ENCODE data around the gene ASXL2. TPM values are rescaled to one million over a fixed set of nuclear protein-coding genes. Genes with fewer than 3 reads are reported as not detected.

The ASXL2 gene
- total RNA-seq, 1 experiment from 2014 or later, result 37.8 TPM

- TF ChIP-seq ZNF232 (CRISPR knock-in tag; IDR thresholded peaks at IDR 0.05), result no peak
These were observed 151.8 kb downstream of the ASXL2 start (continued) for GRCh38 chr2:25726522-25726921.

- ChIA-PET POLR2A (no interaction called here), CTCF (interaction anchor here (1.7 kb wide), 1 partner anchor 26 kb away, joined by 4 read pairs; no protein-coding TSS in a partner anchor)
- Mint-ChIP-seq H3K4me1 (peaks cover 2% of the 10 kb centered on the region), H3K9me3 (peaks cover 8% of the 10 kb centered on the region), H3K27ac (no peak overlapping the region), H3K36me3 (0 out of 2 replicates have a peak, but pooled peaks cover 6% of the 10 kb centered on the region), H3K4me3 (no peak overlapping the region), H3K27me3 (ENCODE audit: low read depth) (no peaks in the 10 kb centered on the region)
- TF ChIP-seq MYBL2 (CRISPR knock-in tag; IDR thresholded peaks at IDR 0.05) (no peak), ZNF121 (CRISPR knock-in tag; IDR thresholded peaks at IDR 0.05) (peak; percentile 74; the same call in 1 of the 2 replicates), NFATC4 (CRISPR knock-in tag; IDR thresholded peaks at IDR 0.05) (no peak), CREB1 (CRISPR knock-in tag; IDR thresholded peaks at IDR 0.05) (no peak), JAZF1 (CRISPR knock-in tag; IDR thresholded peaks at IDR 0.05) (no peak), ATF3 (CRISPR knock-in tag; conservative IDR thresholded peaks at IDR 0.05) (no peak)
- DNase-seq (ENCODE audit: low spot score), result no peak
- ATAC-seq, result no peak
These were observed 152.4 kb downstream of the ASXL2 start for GRCh38 chr2:25725877-25726276.

- Mint-ChIP-seq H3K36me3 (0 out of 2 replicates have a peak, but pooled peaks cover 6% of the 10 kb centered on the region), H3K4me3 (no peak overlapping the region), H3K9me3 (peaks cover 8% of the 10 kb centered on the region), H3K27ac (no peak overlapping the region), H3K4me1 (peaks cover 2% of the 10 kb centered on the region), H3K27me3 (ENCODE audit: low read depth) (no peaks in the 10 kb centered on the region)
- ATAC-seq (no peak), DNase-seq (ENCODE audit: low spot score) (no peak)
- ChIA-PET POLR2A (interaction anchor here (0.9 kb wide), 1 partner anchor 9 kb away, joined by 4 read pairs; no protein-coding TSS in a partner anchor), CTCF (interaction anchor here (1.7 kb wide), 1 partner anchor 25 kb away, joined by 4 read pairs; no protein-coding TSS in a partner anchor)
- TF ChIP-seq MLX (CRISPR knock-in tag; IDR thresholded peaks at IDR 0.05) (no peak), NFATC4 (CRISPR knock-in tag; IDR thresholded peaks at IDR 0.05) (no peak), ELF4 (CRISPR knock-in tag; IDR thresholded peaks at IDR 0.05; ENCODE audit: low read depth) (no peak), GTF2I (CRISPR knock-in tag; conservative IDR thresholded peaks at IDR 0.05) (no peak)
These were observed 153.5 kb downstream of the ASXL2 start for GRCh38 chr2:25724756-25725155.

GRCh38 chr2:25722224-25722623 lies 156.1 kb downstream of the ASXL2 start:
- ATAC-seq (no peak), DNase-seq (ENCODE audit: low spot score) (no peak)
- H3K4me3 Mint-ChIP-seq, result no peak overlapping the region
- H3K36me3 Mint-ChIP-seq, result 0 out of 2 replicates have a peak, but pooled peaks cover 6% of the 10 kb centered on the region
- H3K4me1 Mint-ChIP-seq, result peaks cover 2% of the 10 kb centered on the region
- H3K9me3 Mint-ChIP-seq, result peaks cover 8% of the 10 kb centered on the region
- no peaks in the 10 kb centered on the region for H3K27me3 Mint-ChIP-seq (ENCODE audit: low read depth)
- no peak overlapping the region for H3K27ac Mint-ChIP-seq
- ChIA-PET POLR2A (no interaction called here), CTCF (no interaction called here)
- TF ChIP-seq CTCF (IDR thresholded peaks at IDR 0.05) (no peak), ZMAT4 (CRISPR knock-in tag; IDR thresholded peaks at IDR 0.05) (no peak), ZNF396 (CRISPR knock-in tag; IDR thresholded peaks at IDR 0.05; ENCODE audit: borderline replicate concordance) (no peak), TP53 (CRISPR knock-in tag; IDR thresholded peaks at IDR 0.05) (no peak), ATF2 (CRISPR knock-in tag; IDR thresholded peaks at IDR 0.05; ENCODE audit: borderline replicate concordance, low read depth) (no peak), STAT6 (CRISPR knock-in tag; conservative IDR thresholded peaks at IDR 0.05; ENCODE audit: low read depth) (no peak), FOXJ3 (CRISPR knock-in tag; IDR thresholded peaks at IDR 0.05; ENCODE audit: borderline replicate concordance) (no peak), ZNF425 (CRISPR knock-in tag; conservative IDR thresholded peaks at IDR 0.05) (no peak)

All from WTC11 (cell line).